MV-4-11 (cell line): ENCODE results near the gene BSCL2.
"Not testable (repeated sequence)": the region's sequence is repeated elsewhere in the genome, so short reads cannot be mapped to it uniquely, and the experiment has no call there.

Source experiments
- DNase-seq: peaks from one replicate; lab custom pipeline; 2025; lab: John Stamatoyannopoulos, UW

Gene BSCL2

DNA sequence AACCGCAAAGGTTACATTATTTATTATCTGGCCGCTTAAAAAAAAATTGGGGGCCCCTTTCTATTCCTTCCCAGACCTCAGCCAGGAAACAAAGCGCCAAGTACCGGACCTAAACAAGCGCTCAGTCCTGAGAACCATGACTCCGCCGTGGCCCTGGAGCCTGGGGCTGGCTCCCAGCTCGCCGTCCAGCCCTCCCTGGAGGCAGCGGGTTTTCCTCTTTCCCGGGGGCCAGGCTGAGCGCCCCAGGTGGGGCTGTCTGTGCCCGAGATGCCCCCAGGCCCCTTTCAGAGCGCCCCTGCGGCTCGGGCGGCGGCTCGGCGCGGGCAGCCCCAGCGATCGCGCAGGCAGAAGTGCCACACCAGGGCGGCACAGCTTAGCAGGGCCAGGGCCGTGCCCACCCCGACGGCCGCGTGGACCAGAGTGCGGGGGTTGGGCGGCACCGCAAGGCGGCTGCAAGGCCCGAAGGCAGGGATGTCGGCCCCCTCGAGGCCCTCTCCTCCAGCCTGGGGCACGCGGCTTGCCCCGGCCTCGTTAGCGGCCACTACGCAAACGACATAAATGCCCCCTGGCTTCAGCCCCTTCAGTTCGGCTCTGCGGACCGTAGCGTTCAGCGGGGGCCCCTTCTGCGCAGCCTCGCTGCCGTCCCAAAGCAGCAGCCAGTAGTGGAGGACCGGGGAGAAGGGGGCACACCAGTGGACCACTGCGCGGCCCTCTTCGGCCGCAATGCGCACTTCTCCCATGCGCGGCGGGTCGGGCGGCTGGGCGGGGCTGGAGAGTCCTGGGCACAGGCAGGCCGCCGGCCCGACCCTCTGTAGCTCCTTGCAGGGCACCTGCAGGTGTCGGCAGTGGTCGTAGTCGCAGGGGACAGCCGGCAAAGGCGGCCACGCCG, 19.5 kb downstream of the BSCL2 start:
- DNase-seq: no peak

- DNase-seq: no peak
Observed at GRCh38 chr11:62682518-62682917, 24.7 kb downstream of the BSCL2 start.

- DNase-seq: peak; percentile 68
Observed at GRCh38 chr11:62680825-62681240, 26.4 kb downstream of the BSCL2 start.

DNA sequence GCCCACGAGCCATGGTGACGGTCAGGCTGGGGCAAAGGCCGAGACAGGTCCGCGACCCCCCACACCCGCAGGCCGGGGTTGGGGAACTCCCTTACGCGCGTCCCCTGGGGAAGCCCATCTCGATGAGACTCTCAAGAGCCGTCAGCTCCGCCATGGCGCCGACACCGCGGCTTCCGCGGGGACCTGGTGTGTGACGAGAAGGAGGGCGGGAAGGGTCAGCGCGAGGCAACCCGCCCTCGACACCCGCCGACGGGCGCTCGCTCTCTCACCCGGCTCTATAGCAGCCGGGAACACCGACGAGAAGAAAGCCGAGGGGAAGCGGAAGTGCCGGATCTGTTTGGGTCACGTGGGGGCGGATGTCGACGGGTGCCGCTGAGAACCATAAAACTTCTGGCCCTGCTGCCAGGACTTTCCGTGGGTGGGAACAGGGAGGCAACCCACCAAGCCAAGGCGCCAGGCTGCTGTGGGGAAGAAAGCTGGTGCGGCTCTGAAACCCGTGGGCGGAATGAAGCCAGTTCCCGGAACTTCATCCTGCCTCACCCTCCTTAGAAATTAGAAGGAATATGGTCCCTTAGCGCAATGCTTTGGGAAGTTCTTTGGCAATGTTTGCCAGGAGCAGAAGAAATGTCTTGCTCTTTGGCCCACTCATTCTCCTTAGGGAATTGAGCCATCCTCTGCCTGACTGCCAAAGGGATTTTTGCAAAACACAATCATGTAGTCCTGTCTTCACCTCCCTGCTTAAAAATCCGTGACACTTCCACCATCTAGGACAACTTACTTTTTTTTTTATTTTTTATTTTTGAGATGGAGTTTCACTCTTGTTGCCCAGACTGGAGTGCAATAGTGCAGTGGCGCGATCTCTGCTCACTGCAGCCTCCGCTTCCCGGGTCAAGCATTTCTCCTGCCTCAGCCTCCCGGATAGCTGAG, 28.2 kb downstream of the BSCL2 start, which contains the start of gene UBXN1:
TSS of gene UBXN1 (minus strand) at position 304 of the 927 bp plus-strand sequence. CDS start at position 154, 150 bp downstream.
- peak; percentile 84 for DNase-seq

DNA sequence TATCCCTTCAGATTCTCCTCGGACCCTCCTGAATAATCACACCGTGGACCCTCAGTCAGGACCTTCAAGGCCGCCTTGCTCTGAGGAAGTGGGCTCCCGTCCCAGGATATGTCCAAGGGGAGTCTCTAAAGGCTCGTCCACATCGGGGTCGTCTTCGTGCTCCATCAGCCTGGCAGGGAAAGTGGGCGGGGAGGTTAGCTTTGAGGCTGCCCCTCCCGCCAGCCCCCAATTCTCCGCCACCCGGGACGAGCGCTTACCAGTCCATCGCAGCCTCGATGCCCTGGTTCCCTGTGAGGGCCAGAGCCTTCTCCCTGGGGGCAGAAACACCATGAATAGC, 28.8 kb downstream of the BSCL2 start:
- DNase-seq: no peak

DNA sequence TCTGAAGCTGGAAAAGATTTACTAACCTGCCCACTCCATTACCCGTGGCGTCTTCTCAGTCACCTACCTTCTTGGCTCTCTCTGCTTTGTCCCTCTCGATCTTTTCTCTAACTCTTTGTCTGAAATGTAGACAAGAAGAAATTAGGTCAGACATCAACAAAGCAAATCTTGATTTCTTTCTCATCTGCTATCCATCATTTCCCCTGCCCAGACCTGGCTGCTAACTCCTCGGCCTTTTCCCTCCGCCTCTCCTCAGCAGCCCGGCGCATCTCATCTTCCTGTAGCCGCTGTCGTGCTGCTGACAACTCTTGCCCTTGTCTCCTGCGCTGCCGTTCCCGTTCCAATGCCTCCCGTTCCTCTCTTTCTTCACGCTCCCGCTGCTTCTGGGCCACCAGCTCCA, 29.5 kb downstream of the BSCL2 start:
- no peak for DNase-seq

DNA sequence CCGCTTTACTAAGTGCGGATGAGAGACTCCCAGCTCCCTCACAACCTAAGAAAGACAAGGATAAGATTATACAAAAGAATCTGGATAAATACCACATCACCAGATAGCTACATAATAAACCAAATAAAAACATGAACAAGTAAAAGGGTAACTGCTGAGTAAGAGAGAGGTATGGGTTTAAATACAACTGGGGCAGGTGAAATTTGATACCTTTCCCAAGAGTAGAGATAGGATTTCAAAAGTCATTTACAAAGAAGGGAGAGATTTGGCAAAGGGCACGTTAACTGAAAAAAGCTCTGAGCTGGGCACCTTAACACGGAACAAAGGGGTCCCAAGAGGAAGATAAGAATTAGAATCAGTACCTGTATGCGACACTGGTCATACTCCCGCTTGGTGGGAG, 30.1 kb downstream of the BSCL2 start:
- DNase-seq: no peak

DNA sequence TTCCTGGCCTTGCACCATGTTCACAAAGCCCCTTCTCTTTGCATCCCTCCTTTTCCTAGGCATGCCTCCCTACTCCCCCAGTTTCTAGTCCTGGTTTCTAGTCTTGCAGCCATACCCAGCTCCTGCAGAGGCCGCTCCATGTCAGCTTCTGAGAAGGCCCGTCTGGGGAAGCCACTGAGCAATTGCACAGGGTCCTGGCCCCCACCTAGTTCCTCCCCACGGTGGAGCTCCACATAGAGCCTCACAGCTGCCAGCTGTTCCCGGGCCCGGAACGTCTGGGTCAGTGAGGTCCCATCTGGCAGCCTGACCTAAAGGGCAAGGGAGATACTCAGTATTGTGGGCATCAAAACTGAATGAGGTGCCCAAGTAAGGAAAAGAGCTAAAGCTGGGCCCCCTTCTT, 30.5 kb downstream of the BSCL2 start:
- no peak for DNase-seq

DNA sequence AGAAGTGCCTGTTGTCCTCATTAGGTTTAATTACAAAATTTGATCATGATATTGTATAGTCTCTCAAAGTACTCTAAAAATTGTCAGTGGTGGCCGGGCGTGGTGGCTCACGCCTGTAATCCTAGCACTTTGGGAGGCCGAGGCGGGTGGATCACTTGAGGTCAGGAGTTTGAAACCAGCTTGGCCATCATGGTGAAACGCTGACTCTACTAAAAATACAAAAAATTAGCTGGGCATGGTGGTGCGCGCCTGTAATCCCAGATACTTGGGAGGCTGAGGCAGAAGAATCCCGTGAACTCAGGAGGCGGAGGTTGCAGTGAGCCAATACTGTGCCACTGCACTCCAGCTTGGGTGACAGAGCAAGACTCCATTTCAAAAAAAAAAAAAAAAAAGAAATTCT, 31.8 kb downstream of the BSCL2 start:
- not testable (repeated sequence) for DNase-seq

- DNase-seq: peak; percentile 40
Observed at GRCh38 chr11:62673196-62673525, 34.1 kb downstream of the BSCL2 start.

DNA sequence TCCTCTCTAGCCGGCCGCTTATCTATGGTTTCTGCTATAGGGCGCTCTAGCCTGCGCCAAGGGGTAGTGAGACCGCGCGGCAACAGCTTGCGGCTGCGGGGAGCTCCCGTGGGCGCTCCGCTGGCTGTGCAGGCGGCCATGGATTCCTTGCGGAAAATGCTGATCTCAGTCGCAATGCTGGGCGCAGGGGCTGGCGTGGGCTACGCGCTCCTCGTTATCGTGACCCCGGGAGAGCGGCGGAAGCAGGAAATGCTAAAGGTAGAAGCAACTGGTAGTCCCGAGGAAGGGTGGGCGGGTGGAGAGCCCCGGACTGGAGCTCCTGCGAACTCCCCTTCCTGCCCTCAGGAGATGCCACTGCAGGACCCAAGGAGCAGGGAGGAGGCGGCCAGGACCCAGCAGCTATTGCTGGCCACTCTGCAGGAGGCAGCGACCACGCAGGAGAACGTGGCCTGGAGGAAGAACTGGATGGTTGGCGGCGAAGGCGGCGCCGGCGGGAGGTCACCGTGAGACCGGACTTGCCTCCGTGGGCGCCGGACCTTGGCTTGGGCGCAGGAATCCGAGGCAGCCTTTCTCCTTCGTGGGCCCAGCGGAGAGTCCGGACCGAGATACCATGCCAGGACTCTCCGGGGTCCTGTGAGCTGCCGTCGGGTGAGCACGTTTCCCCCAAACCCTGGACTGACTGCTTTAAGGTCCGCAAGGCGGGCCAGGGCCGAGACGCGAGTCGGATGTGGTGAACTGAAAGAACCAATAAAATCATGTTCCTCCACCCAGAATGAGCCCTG, 35.4 kb downstream of the BSCL2 start, which contains the start of the genes LBHD1 and UQCC3:
TSS of gene LBHD1 (minus strand) at position 660 of the 782 bp plus-strand sequence. CDS start 2,236 bp downstream, outside the sequence.
TSS of gene UQCC3 (plus strand) at position 66 of the 782 bp plus-strand sequence. CDS start at position 139, 73 bp downstream.
- peak; percentile 96 for DNase-seq

GRCh38 chr11:62671236-62671607, 36.0 kb downstream of the BSCL2 start:
- DNase-seq: peak; percentile 62

- no peak for DNase-seq
Observed at GRCh38 chr11:62669420-62670161, 37.6 kb downstream of the BSCL2 start.

DNA sequence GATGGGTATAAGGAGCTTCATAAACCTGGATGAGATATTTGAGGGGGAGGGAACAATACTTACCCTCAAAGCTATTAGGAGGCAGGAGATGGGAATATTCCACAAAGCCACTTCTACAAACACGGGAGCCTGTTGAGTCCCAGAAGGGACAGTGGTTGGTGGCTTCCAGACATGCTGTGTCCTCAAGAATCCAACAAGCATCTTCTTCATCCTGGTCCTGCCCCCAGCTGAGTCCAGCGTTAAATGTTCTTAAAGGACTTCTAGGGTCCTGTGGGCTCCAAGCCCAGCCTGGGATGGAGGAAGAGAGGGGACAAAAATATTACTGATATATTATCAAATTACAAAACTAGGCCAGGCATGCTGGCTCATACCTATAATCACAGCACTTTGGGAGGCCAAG, 39.8 kb downstream of the BSCL2 start:
- peak; percentile 19 for DNase-seq

DNA sequence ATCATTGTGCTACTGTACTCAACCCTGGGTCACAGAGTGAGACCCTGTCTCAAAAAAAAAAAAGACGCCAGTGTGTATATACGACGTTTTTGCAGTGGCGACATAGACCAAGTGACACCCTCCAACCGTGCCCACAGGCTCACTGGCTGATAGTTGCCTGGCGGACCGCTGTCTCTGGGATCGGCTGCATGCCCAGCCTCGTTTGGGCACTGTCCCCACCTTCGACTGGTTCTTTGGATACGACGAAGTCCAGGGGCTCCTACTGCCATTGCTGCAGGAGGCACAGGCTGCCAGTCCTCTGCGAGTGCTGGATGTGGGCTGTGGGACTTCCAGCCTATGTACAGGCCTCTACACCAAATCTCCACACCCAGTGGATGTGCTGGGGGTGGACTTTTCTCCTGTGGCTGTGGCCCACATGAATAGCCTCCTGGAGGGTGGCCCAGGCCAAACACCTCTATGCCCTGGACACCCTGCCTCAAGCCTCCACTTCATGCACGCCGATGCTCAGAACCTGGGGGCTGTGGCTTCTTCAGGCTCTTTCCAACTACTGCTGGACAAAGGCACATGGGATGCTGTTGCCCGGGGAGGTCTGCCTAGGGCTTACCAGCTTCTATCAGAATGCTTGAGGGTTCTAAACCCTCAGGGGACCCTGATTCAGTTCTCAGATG, 40.8 kb downstream of the BSCL2 start:
- DNase-seq: peak; percentile 30

DNA sequence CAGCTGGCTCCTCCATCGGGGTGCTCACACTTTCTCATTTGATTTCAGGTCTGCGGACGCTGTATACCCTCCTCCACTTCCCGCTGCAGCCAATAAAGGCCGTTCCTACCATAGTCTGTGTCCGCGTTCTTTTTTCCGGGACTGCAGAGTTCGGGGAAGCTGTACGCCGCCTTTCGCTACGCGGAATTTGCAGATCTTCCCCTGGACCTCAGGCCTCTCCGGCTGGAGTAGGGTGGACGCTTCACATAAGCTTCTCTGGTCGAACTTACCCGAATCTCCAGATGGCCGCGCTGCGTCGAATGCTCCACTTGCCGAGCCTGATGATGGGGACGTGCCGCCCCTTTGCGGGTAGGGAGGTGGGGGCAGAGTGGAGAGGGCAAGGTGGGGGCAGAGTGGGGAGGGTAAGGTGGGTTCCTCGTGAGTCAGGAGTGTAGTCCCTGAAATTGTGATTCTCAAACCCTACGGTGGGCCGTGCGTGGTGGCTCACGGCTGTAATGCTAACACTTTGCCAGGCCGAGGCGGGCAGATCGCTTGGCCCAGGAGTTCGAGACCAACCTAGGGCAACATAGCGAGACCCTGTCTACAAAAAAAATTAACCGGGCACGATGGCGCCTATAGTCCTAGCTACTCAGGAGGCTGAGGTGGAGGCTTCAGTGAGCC, 41.5 kb downstream of the BSCL2 start:
- peak; percentile 58 for DNase-seq

DNA sequence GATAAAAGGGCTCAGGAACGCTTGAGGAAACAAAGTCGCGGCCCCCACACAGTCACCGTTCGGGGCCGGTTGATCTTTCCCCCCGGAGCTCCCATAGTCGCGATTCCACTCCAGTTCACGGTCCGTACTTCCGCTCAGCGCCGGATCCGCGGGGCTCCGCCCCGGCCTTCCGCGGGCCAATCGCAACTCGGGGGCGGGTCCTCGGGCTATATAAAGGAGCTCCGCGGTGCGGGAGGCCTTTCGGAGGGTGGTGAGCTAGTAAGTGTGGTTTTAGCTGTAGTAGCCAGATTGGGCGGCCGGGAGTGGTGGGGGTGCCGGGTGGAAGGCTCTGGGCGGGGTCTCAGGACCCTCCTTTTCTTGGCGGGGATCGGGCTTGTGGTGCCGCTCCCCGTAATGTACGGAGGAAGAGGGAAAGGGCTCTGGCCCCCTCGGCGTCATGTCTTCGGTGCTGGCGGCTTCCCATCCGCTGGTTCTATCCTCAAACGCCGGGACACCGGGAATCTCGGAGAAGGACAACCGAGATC, 42.1 kb downstream of the BSCL2 start, which contains the start of the genes C11orf98 and CSKMT:
TSS of gene C11orf98 (minus strand) at position 136 of the 524 bp plus-strand sequence. CDS start at position 95, 41 bp downstream.
TSS of gene CSKMT (plus strand) at position 238 of the 524 bp plus-strand sequence. CDS start 568 bp downstream, outside the sequence.
- DNase-seq: peak; percentile 89

GRCh38 chr11:62664405-62665074, 42.7 kb downstream of the BSCL2 start:
- peak; percentile 49 for DNase-seq
